Vagina (tissue), 2 donors: ENCODE measurements around the gene HES7. TPM values are rescaled to one million over a fixed set of nuclear protein-coding genes. Genes with fewer than 3 reads are reported as not detected.

Experiments
- DNase-seq, 2 donors: peaks; one replicate each; pipeline ENCODE4 v3.0.0-alpha.2; 2017; ENCODE audit errors: extremely low spot score in 2 of 2
- H3K27ac ChIP-seq: fragments of 200-600 bp; sonication (generic); one replicate; pipeline ENCODE4 v1.5.1; 2019
- H3K27me3 ChIP-seq: fragments of 200-600 bp; sonication (generic); one replicate; pipeline ENCODE4 v1.5.1; 2019
- H3K36me3 ChIP-seq, 2 donors: fragments of 200-600 bp; sonication (generic); one replicate each; pipeline ENCODE4 v1.5.1; 2017 to 2019
- H3K4me1 ChIP-seq: fragments of 200-600 bp; sonication (generic); one replicate; pipeline ENCODE4 v1.5.1; 2019
- H3K4me3 ChIP-seq, 2 donors: fragments of 200-600 bp; sonication (generic); 1 replicate in 1 of 2; 2 replicates in 1 of 2; pipeline ENCODE4 v1.5.1; 2016 to 2019
- H3K9me3 ChIP-seq: fragments of 200-600 bp; sonication (generic); one replicate; pipeline ENCODE4 v1.5.1; 2019
- POLR2A ChIP-seq, 2 donors: fragments of 450-650 bp; IDR thresholded peaks; one replicate each; pipeline ENCODE4 v1.6.1; 2017; ENCODE audit warnings: antibody characterized with exemption in 2 of 2, mild to moderate bottlenecking in 2 of 2, moderate library complexity in 2 of 2
- POLR2AphosphoS5 ChIP-seq, 2 donors: sonication (generic); formaldehyde crosslinking; IDR thresholded peaks; one replicate each; pipeline ENCODE4 v1.9.0; 2017; ENCODE audit warnings: antibody characterized with exemption in 2 of 2, mild to moderate bottlenecking in 2 of 2, low read depth in 1 of 2; ENCODE audit not compliant: insufficient read depth in 1 of 2
- intact Hi-C: fragments of 100-400 bp; cut with DNase I; formaldehyde crosslinking; loops from one replicate; pipeline ENCODE4 v1.15.1; 2023
- total RNA-seq: library from RNA; depleted of rRNA; stranded (reverse); fragments of >200 nt; gene quantifications from one replicate; pipeline ENCODE4 v1.2.3, GENCODE V29; 2016
- TF ChIP-seq, protein P1 (sequence below), 3 experiments: fragments of 450-650 bp in 2 of 3; fragments of 200-600 bp in 1 of 3; sonication (generic) in 1 of 3; IDR thresholded peaks; one replicate each; pipeline ENCODE4 v1.5.1; 2017 to 2019; ENCODE audit warnings: antibody characterized with exemption in 3 of 3, mild to moderate bottlenecking in 2 of 3, moderate library complexity in 2 of 3

HES7 gene
- total RNA-seq, 1 donor from 2014 or later: not detected

DNA sequence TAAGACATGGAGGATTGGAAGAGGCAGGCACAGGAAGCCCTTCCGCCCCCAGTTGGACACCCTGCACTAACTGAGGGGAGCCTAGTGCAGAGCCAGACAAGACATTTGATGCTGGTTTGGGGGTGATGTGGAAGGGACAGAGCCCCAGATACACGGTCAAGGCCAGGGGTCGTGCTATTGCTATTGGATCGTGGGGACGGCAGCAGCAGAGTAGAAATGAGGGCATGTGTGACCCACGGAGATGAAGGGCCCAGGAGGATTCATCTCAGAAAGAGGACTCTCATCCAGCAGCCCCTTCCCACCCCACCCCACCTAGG, 40.9 kb upstream of the HES7 start:
- H3K27me3 ChIP-seq: no peaks in the 10 kb centered on the region
- no peaks in the 10 kb centered on the region for H3K36me3 ChIP-seq
- no peak for DNase-seq
- peak overlapping the region; percentile 100 for H3K27ac ChIP-seq
- TF ChIP-seq, protein P1, sequence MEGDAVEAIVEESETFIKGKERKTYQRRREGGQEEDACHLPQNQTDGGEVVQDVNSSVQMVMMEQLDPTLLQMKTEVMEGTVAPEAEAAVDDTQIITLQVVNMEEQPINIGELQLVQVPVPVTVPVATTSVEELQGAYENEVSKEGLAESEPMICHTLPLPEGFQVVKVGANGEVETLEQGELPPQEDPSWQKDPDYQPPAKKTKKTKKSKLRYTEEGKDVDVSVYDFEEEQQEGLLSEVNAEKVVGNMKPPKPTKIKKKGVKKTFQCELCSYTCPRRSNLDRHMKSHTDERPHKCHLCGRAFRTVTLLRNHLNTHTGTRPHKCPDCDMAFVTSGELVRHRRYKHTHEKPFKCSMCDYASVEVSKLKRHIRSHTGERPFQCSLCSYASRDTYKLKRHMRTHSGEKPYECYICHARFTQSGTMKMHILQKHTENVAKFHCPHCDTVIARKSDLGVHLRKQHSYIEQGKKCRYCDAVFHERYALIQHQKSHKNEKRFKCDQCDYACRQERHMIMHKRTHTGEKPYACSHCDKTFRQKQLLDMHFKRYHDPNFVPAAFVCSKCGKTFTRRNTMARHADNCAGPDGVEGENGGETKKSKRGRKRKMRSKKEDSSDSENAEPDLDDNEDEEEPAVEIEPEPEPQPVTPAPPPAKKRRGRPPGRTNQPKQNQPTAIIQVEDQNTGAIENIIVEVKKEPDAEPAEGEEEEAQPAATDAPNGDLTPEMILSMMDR (IDR thresholded peaks at IDR 0.05): no peak
- peaks cover 41% of the 10 kb centered on the region for H3K4me1 ChIP-seq
- intact Hi-C loops: no loop called here
- H3K9me3 ChIP-seq: no peaks in the 10 kb centered on the region
- no peak overlapping the region for H3K4me3 ChIP-seq

DNA sequence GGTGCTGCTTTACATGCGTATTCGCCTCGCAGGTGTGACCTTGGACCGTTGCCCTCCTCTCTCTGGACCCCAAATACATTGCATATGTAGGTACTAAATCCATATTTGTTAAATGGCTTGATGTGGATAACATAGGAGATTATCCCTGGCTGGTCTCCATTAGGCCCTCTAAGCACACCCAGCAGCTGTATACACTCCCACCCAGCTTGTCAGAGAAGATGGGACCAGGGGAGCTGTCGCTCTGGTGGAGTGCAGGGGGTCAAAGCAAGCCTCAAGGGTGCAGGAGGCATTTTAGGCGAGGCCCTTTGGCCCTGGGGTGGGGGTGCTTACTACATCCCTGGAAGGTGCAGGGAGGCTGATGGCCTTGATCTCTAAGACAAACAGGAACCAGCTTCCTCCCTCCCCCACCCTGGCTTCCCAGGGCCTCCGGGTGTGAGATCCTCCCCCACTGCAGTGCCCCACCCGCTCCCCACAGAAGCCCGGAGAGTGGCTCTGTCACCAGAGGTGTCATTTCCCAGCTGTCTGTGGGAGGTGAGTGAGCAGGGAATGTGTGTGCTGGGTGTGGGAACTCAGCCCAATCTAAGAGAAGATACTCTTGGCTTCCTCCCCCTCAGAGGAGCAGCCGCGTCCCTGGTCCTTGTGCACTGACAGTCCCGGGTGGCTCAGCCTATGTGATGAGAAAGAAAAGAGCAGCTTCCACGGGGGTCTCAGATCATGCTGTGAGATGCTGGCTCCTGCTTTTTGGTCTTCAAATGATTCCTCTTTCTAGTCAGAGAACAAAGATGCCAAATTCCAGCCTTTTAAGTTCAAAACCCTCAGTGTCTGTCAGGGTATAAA, 40.3 kb upstream of the HES7 start:
- H3K9me3 ChIP-seq: no peaks in the 10 kb centered on the region
- peak overlapping the region in 1 of 2 donors; percentile 81 for H3K4me3 ChIP-seq
- H3K4me1 ChIP-seq: peaks cover 47% of the 10 kb centered on the region
- H3K27me3 ChIP-seq: no peaks in the 10 kb centered on the region
- peaks cover 0 to 4% of the 10 kb centered on the region in 2 donors for H3K36me3 ChIP-seq
- intact Hi-C loops: no loop called here
- H3K27ac ChIP-seq: peak overlapping the region; percentile 100
- peak; percentile 60 to 71 for TF ChIP-seq POLR2AphosphoS5 (IDR thresholded peaks at IDR 0.05; ENCODE audit: insufficient read depth in 1 of 2, low read depth in 1 of 2)
- TF ChIP-seq, protein P1 (IDR thresholded peaks at IDR 0.05): no peak
- DNase-seq: peak in 1 of 2 donors; percentile 91

DNA sequence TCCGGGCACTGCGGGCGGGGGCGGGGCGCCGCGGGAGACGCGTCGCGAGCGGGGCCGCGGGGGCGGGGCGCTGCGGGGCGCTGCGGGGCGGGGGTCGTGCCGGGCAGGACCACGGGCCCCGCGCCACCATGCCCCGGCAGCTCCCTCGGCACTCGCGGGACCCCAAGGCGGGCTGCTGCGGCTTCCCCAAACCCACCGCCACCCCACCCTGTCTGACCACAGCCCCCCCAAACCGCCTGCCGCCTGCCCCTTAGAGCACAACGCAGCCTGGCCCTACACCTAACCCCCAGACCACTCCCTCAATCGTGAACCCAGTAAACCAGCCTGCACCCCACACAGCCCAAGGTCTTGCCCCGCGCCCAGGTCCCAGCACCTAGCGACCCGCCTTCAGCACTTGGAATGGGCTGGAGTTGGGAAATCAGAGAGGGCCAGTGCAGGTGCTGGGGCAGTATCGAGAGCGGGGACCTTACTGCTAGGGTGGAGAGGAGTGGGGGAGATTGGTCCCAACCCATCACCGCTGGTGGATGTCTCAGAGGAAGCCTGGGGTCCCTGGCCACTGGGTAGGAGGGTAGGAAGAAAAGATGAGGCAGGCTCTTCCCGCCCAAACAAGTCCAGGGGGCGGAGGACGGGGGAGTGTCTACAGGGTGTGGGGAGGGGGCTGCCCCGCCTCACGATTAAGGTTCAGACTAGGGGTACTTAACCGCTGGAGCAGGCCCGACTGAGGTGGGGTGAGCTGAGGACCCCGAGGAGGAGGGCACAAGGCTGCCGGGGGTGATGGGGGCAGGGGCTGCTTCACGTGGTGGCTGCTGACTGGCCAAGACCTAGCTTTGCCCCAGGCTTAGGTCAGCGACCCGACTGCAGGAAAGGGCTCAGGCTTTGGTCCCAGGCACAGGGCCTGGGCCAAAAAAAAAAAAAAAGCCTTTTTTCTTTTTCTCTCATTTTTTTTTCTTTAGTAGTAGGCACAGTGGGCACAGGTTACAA, 39.4 kb upstream of the HES7 start:
- Histone ChIP-seq H3K4me3 (peak overlapping the region; percentile 81), H3K4me1 (peaks cover 54% of the 10 kb centered on the region), H3K27me3 (no peaks in the 10 kb centered on the region), H3K36me3 (peaks cover 0 to 5% of the 10 kb centered on the region in 2 donors), H3K9me3 (no peaks in the 10 kb centered on the region), H3K27ac (peak overlapping the region; percentile 100)
- intact Hi-C loops: no loop called here
- TF ChIP-seq, protein P1 (IDR thresholded peaks at IDR 0.05): no peak
- peak in 1 of 2 donors; percentile 8 for TF ChIP-seq POLR2AphosphoS5 (IDR thresholded peaks at IDR 0.05; ENCODE audit: insufficient read depth in 1 of 2, low read depth in 1 of 2)
- peak in 1 of 2 donors; percentile 92 for DNase-seq

DNA sequence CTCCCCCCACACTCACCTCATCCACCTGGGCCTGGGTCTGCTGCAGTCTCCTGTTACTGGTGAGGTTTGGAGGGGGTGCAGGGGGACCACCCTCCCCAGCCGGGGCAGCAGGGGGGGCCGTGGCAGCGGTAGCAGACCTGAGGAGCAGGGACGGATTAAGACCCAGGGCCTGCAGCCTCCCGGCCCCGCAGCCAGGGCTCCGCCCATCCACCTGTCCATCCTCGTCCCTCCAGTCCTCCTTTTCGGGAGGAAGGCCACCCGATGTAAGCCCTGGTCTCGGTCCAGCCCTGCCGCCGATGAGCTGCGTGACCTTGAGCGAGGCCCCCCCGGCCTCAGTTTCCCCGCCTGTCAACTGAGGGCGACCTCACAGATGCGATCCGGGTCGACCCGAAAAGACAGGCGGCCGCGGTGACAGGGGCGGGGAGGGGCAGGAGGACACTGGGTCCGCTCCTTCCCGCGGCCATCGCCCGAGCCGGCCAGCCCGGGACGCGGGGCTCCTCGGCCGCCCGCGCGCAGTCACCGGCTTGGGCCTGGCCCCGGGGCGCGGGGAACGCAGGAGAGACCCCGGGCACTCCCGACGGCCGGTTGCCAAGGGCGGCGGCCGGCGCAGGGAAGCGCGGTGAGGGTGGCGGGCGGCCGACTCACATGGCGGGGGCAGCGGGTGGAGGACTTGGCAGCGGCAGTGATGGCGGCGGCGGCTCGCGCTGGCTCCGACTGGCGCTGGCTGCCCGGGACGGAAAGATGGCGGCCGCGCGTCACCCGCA, 38.5 kb upstream of the HES7 start, which contains the start of gene VAMP2:
Gene VAMP2, minus strand, starts transcription at position 716 of the 764 bp plus-strand sequence. Its CDS starts 69 bp downstream, at position 647.
- Histone ChIP-seq H3K4me3 (peak within 1 kb of the TSS; percentile 81), H3K27ac (peak within 1 kb of the TSS; percentile 100), H3K27me3 (no peaks in the 10 kb centered on the region), H3K36me3 (peaks cover 0 to 5% of the 10 kb centered on the region in 2 donors), H3K4me1 (peaks cover 56% of the 10 kb centered on the region), H3K9me3 (no peaks in the 10 kb centered on the region)
- intact Hi-C loops: no loop called here
- TF ChIP-seq POLR2A (IDR thresholded peaks at IDR 0.05): peak in 1 of 2 donors; percentile 93
- peak in 1 of 2 donors; percentile 46 for TF ChIP-seq POLR2AphosphoS5 (IDR thresholded peaks at IDR 0.05; ENCODE audit: insufficient read depth in 1 of 2, low read depth in 1 of 2)
- TF ChIP-seq, protein P1 (IDR thresholded peaks at IDR 0.05): no peak
- peak in 1 of 2 donors; percentile 87 for DNase-seq
